Trophoblast cell (in vitro differentiated cells and primary cell): Measurements from ENCODE around the gene L3MBTL4.
"Not testable (repeated sequence)": the region's sequence is repeated elsewhere in the genome, so short reads cannot be mapped to it uniquely, and the experiment has no call there.

Experiments used
- DNase-seq, 2 donors: peaks; one replicate each; pipeline ENCODE4 v3.0.0-alpha.2; 2016
- H2AFZ ChIP-seq: 2 replicates; pipeline ENCODE4 v1.6.1; 2013; ENCODE audit warnings: low read length, moderate library complexity, mild to moderate bottlenecking; ENCODE audit not compliant: insufficient read depth, poor library complexity
- H2AK5ac ChIP-seq: 2 replicates; pipeline ENCODE4 v1.6.1; 2013; ENCODE audit warnings: mild to moderate bottlenecking, low read length
- H2BK120ac ChIP-seq: 2 replicates; pipeline ENCODE4 v1.6.1; 2013; ENCODE audit warnings: low read length, mild to moderate bottlenecking, moderate library complexity; ENCODE audit not compliant: insufficient read depth, poor library complexity
- H2BK12ac ChIP-seq: 2 replicates; pipeline ENCODE4 v1.6.1; 2013; ENCODE audit warnings: mild to moderate bottlenecking, low read length, moderate library complexity
- H2BK5ac ChIP-seq: 2 replicates; pipeline ENCODE4 v1.6.1; 2013; ENCODE audit warnings: low read length, low read depth, moderate library complexity, mild to moderate bottlenecking; ENCODE audit not compliant: poor library complexity
- H3K14ac ChIP-seq: 2 replicates; pipeline ENCODE4 v1.6.1; 2013; ENCODE audit warnings: mild to moderate bottlenecking, low read length
- H3K18ac ChIP-seq: 2 replicates; pipeline ENCODE4 v1.6.1; 2013; ENCODE audit warnings: mild to moderate bottlenecking, low read length
- H3K23ac ChIP-seq: 2 replicates; pipeline ENCODE4 v1.6.1; 2013; ENCODE audit warnings: low read length
- H3K27ac ChIP-seq: 2 replicates; pipeline ENCODE4 v1.5.1; 2013; ENCODE audit warnings: low read depth, mild to moderate bottlenecking, inconsistent platforms, low read length, moderate library complexity
- H3K27me3 ChIP-seq: 2 replicates; pipeline ENCODE4 v1.6.1; 2013; ENCODE audit warnings: inconsistent platforms, mild to moderate bottlenecking, low read length, moderate library complexity; ENCODE audit not compliant: insufficient read depth
- H3K36me3 ChIP-seq, 2 experiments: 1 replicate in 1 of 2; 2 replicates in 1 of 2; pipeline ENCODE4 v1.6.1; 2013; ENCODE audit warnings: low read length in 2 of 2, mild to moderate bottlenecking in 2 of 2, moderate library complexity in 1 of 2; ENCODE audit not compliant: insufficient read depth in 2 of 2, control insufficient read depth in 1 of 2
- H3K4ac ChIP-seq: 2 replicates; pipeline ENCODE4 v1.6.1; 2013; ENCODE audit warnings: low read depth, mild to moderate bottlenecking, low read length, moderate library complexity
- H3K4me1 ChIP-seq, 2 experiments: 1 replicate in 1 of 2; 2 replicates in 1 of 2; pipeline ENCODE4 v1.6.1; 2013; ENCODE audit warnings: low read length in 2 of 2, mild to moderate bottlenecking in 2 of 2, moderate library complexity in 1 of 2; ENCODE audit not compliant: insufficient read depth in 2 of 2, control insufficient read depth in 1 of 2
- H3K4me2 ChIP-seq: 2 replicates; pipeline ENCODE4 v1.6.1; 2013; ENCODE audit warnings: inconsistent platforms, mild to moderate bottlenecking, low read length, moderate library complexity
- H3K4me3 ChIP-seq: 2 replicates; pipeline ENCODE4 v1.5.1; 2013; ENCODE audit warnings: mild to moderate bottlenecking, low read depth, low read length, inconsistent platforms
- H3K79me1 ChIP-seq: one replicate; pipeline ENCODE4 v1.6.1; 2013; ENCODE audit warnings: low read length
- H3K79me2 ChIP-seq: 2 replicates; pipeline ENCODE4 v1.6.1; 2013; ENCODE audit warnings: low read length, mild to moderate bottlenecking; ENCODE audit not compliant: control insufficient read depth, insufficient read depth, poor library complexity
- H3K9ac ChIP-seq: 2 replicates; pipeline ENCODE4 v1.6.1; 2013; ENCODE audit warnings: mild to moderate bottlenecking, low read length
- H3K9me3 ChIP-seq: 2 replicates; pipeline ENCODE4 v1.6.1; 2013; ENCODE audit warnings: low read depth, mild to moderate bottlenecking, control low read depth, inconsistent platforms, low read length; ENCODE audit not compliant: insufficient read depth
- H4K12ac ChIP-seq: 2 replicates; pipeline ENCODE4 v1.6.1; 2013; ENCODE audit warnings: low read depth, mild to moderate bottlenecking, low read length, moderate library complexity
- H4K8ac ChIP-seq: 2 replicates; pipeline ENCODE4 v1.6.1; 2013; ENCODE audit warnings: low read depth, mild to moderate bottlenecking, low read length, moderate library complexity
- H4K91ac ChIP-seq: one replicate; pipeline ENCODE4 v1.6.1; 2013; ENCODE audit warnings: low read depth, mild to moderate bottlenecking, low read length, moderate library complexity
- WGBS: extraction: QIAGEN DNeasy Blood & Tissue Kit; methylation state at CpG from one replicate; pipeline ENCODE4 v1.1.7; 2013; ENCODE audit warnings: missing lambda C conversion rate; ENCODE audit not compliant: insufficient read length, insufficient coverage; ENCODE audit errors: extremely low coverage; 5-methylcytosine and 5-hydroxymethylcytosine counted together

The L3MBTL4 gene

GRCh38 chr18:6272144-6272543 is 142.6 kb downstream of the L3MBTL4 start:
- H2BK120ac ChIP-seq, H4K12ac ChIP-seq, DNase-seq, H3K79me2 ChIP-seq, H3K79me1 ChIP-seq, H3K4me1 ChIP-seq, H2AK5ac ChIP-seq, H3K27ac ChIP-seq, H3K4ac ChIP-seq, H3K14ac ChIP-seq, H2BK12ac ChIP-seq, H3K23ac ChIP-seq, H3K9ac ChIP-seq, H3K36me3 ChIP-seq, H2BK5ac ChIP-seq, H2AFZ ChIP-seq, H3K4me2 ChIP-seq, H3K18ac ChIP-seq, H4K91ac ChIP-seq, H3K27me3 ChIP-seq, H4K8ac ChIP-seq, H3K9me3 ChIP-seq, H3K4me3 ChIP-seq: not testable (repeated sequence)
- WGBS = no CpG with 5 or more reads among the region's 10 CpGs

GRCh38 chr18:6271585-6271984 is 143.1 kb downstream of the L3MBTL4 start:
- Histone ChIP-seq H3K4me1 (peaks cover 0 to 3% of the 10 kb centered on the region in 2 experiments), H3K14ac (no peak overlapping the region), H3K9me3 (no peaks in the 10 kb centered on the region), H4K91ac (no peak overlapping the region), H3K27me3 (no peaks in the 10 kb centered on the region), H3K9ac (no peak overlapping the region), H3K4ac (no peak overlapping the region), H3K4me2 (no peak overlapping the region), H3K23ac (no peak overlapping the region), H2BK120ac (no peak overlapping the region), H2AK5ac (no peak overlapping the region), H2AFZ (no peak overlapping the region), H4K8ac (no peak overlapping the region), H3K18ac (no peak overlapping the region), H3K4me3 (no peak overlapping the region), H4K12ac (no peak overlapping the region), H3K79me2 (no peaks in the 10 kb centered on the region), H3K27ac (no peak overlapping the region), H3K36me3 (no peaks in the 10 kb centered on the region), H2BK5ac (no peak overlapping the region), H2BK12ac (no peak overlapping the region), H3K79me1 (no peaks in the 10 kb centered on the region)
- no peak for DNase-seq
- WGBS = no CpG with 5 or more reads among the region's 18 CpGs

DNA sequence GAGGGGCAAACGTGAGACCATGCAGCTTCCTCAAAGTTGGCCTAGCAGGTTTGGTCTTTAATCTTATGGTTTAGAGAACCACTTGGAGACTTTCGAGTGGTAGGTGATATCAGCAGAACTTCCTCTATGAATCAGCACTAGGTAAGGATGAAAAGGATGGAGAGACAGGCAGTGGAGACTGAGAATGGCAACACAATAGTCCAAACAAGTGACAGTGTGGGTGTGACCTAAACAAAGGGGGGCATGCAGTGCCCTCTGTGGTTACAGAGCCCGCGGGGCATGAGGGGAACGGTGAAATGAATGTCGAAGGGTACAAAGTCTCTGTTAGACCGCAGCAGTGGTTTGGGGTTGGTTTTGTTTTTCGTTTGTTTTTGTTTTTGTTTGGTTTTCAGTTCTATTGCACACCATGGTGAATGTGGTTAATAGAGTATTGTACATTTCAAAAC is 143.9 kb downstream of the L3MBTL4 start:
- Histone ChIP-seq H2BK5ac (no peak overlapping the region), H3K79me1 (no peaks in the 10 kb centered on the region), H2AK5ac (no peak overlapping the region), H3K4me2 (no peak overlapping the region), H3K4me1 (no peaks in the 10 kb centered on the region), H3K14ac (no peak overlapping the region), H3K79me2 (no peaks in the 10 kb centered on the region), H3K9me3 (no peaks in the 10 kb centered on the region), H3K27me3 (no peaks in the 10 kb centered on the region), H4K8ac (no peak overlapping the region), H3K4me3 (no peak overlapping the region), H2BK12ac (no peak overlapping the region), H3K27ac (no peak overlapping the region), H3K4ac (no peak overlapping the region), H3K18ac (no peak overlapping the region), H3K23ac (no peak overlapping the region), H4K91ac (no peak overlapping the region), H3K36me3 (no peaks in the 10 kb centered on the region), H2BK120ac (no peak overlapping the region), H4K12ac (no peak overlapping the region), H3K9ac (no peak overlapping the region), H2AFZ (no peak overlapping the region)
- no CpG with 5 or more reads among the region's 8 CpGs for WGBS
- no peak for DNase-seq

DNA sequence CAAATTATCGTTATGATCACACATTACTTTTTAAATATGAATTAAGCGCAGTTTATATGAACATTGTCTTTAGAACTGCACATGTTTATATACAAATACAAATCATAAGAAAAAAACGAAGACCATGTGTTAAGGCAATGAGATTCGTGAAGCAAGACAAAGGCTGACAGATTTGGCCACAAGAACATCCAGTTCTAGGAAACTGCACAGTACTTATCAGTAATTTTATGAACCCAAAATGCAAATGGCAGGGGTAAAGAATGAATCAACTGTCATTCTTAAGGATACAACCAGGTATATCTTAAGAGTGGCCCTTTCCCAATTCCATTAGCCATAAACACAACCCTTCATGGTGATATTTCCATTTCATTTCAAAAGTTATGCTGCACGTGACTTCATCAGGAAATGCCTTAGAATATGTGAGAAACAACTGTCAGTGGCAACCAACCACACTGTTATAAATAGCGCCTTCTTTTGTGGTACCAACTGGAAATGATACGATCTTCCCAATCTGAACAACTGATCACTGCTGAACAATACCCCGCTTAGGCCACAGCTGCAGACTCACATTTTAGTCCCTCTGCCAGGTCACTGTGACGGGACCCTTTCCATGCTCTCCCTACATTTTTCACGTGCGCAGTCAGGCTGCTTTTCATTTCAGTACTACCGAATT is 144.9 kb downstream of the L3MBTL4 start:
- no peak for DNase-seq
- Histone ChIP-seq H3K79me2 (no peaks in the 10 kb centered on the region), H3K4me1 (no peaks in the 10 kb centered on the region), H3K27me3 (no peaks in the 10 kb centered on the region), H4K12ac (no peak overlapping the region), H3K4me2 (no peak overlapping the region), H3K79me1 (no peaks in the 10 kb centered on the region), H2BK12ac (no peak overlapping the region), H2AFZ (no peak overlapping the region), H2BK120ac (no peak overlapping the region), H2BK5ac (no peak overlapping the region), H3K27ac (no peak overlapping the region), H3K9ac (no peak overlapping the region), H3K36me3 (no peaks in the 10 kb centered on the region), H2AK5ac (no peak overlapping the region), H3K18ac (no peak overlapping the region), H3K23ac (no peak overlapping the region), H3K9me3 (no peaks in the 10 kb centered on the region), H4K8ac (no peak overlapping the region), H3K4me3 (no peak overlapping the region), H4K91ac (no peak overlapping the region), H3K4ac (no peak overlapping the region), H3K14ac (no peak overlapping the region)
- WGBS = no CpG with 5 or more reads among the region's 12 CpGs
